Fibroblast of lung (primary cell): ENCODE measurements around the gene NSRP1.

ENCODE experiments used
- CTCF ChIP-seq, 2 donors: IDR thresholded peaks in 1 of 2; conservative IDR thresholded peaks in 1 of 2; 1 replicate in 1 of 2; 2 replicates in 1 of 2; pipeline ENCODE4 v1.5.1; 2011 to 2012; ENCODE audit warnings: low read length in 2 of 2, control low read depth in 1 of 2, inconsistent platforms in 1 of 2, low read depth in 1 of 2, mild to moderate bottlenecking in 1 of 2
- EZH2 ChIP-seq: IDR thresholded peaks from 2 replicates; pipeline ENCODE4 v1.5.1; 2012; ENCODE audit warnings: low read length, control low read depth, mild to moderate bottlenecking; ENCODE audit errors: missing control alignments

DNA sequence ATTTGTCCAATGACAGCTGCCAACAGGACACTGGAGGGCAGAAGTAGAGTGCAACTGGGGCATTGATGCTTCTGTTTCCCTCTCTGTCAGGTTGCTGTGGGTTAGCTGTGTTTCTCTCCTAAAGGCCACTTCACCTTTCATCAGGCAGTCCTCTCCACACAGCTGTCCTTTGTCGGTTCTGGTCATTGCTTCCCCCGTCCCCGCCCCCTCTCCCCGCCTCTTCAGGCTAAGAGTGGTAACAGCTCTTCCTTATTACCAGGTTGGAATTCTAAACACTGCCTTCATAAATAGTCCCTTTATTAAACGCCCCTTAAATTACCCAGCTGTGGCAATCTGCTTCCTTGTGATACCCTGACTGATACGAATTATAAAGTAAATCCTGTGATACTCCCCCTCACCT is 31.8 kb upstream of the NSRP1 start:
- no peak for TF ChIP-seq EZH2
- TF ChIP-seq CTCF (conservative IDR thresholded peaks at IDR 0.05 in 1 of 2, IDR thresholded peaks at IDR 0.05 in 1 of 2; ENCODE audit: low read depth in 1 of 2, low read length in 2 of 2) = no peak
